Activated CD4-positive, alpha-beta T cell treated with anti-CD3 and anti-CD28 coated beads, Interleukin-2, amount 10 ng/mL, durations not matched to agents 24 days and 14 days (primary cell): Measurements from ENCODE around the gene ACVR1B. TPM values are rescaled to one million over a fixed set of nuclear protein-coding genes. Genes with fewer than 3 reads are reported as not detected.
A peak's percentile ranks its signal among the peaks of the same experiment; 100 is the strongest.

Experiments used
- DNase-seq: peaks from one replicate; pipeline ENCODE4 v3.0.0; 2022
- H3K27ac Mint-ChIP-seq: one replicate; pipeline ENCODE4 v1.8.0; 2022; ENCODE audit warnings: mild to moderate bottlenecking, mixed read lengths
- H3K27me3 Mint-ChIP-seq: one replicate; pipeline ENCODE4 v1.8.0; 2022; ENCODE audit warnings: mixed read lengths
- H3K36me3 Mint-ChIP-seq: one replicate; pipeline ENCODE4 v1.8.0; 2022; ENCODE audit warnings: low read depth, mild to moderate bottlenecking, mixed read lengths
- H3K4me1 Mint-ChIP-seq: one replicate; pipeline ENCODE4 v1.8.0; 2021; ENCODE audit warnings: mixed read lengths
- H3K4me3 Mint-ChIP-seq: one replicate; pipeline ENCODE4 v1.8.0; 2022; ENCODE audit warnings: mild to moderate bottlenecking, moderate library complexity, mixed read lengths
- H3K9me3 Mint-ChIP-seq: one replicate; pipeline ENCODE4 v1.8.0; 2021; ENCODE audit warnings: mixed read lengths
- intact Hi-C: fragments of 100-400 bp; cut with micrococcal nuclease; formaldehyde crosslinking; loops from one replicate; pipeline ENCODE4 v1.15.1; 2023
- total RNA-seq: library from RNA; stranded (reverse); gene quantifications from 2 replicates; pipeline ENCODE4 v1.2.3, GENCODE V29; 2022

The ACVR1B gene
- total RNA-seq, 1 donor from 2014 or later = 8.1 TPM

DNA sequence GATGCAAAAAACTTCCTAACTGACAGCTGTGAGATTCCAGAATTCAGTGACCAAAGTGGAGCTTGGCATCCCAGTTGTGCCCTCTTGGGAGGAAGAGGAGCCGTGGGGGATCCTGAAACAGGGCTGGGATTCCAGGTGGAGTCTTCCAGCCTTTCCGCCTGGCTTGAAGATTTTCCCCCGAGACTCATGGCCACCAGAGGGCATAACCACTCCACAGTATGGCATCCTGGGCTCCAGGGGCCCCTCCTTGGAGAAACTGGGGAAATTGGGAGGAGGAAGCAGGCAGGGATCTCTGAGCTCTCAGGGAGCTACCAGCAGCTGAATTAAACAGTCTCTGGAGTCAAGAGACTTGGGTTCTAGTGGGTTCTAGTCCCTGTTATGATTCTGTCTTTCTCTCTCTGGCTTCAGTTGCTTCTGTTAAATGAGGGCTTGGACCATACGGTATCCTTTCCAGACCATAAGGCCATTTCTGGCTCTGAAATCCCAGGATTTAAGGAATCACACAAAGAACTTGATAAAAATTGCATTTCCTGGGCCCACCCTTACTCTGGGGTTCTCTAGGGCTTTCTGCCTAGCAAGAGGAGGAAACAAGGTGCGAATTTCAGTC is 52.6 kb downstream of the ACVR1B start:
- Mint-ChIP-seq H3K27me3 (peaks cover 31% of the 10 kb centered on the region), H3K36me3 (peaks cover 2% of the 10 kb centered on the region), H3K4me3 (no peak overlapping the region), H3K4me1 (peaks cover 21% of the 10 kb centered on the region), H3K9me3 (no peaks in the 10 kb centered on the region), H3K27ac (no peak overlapping the region)
- intact Hi-C loops = loop anchor here (1.0 kb wide), 1 partner anchor 19 kb away; no protein-coding TSS in a partner anchor
- DNase-seq = peak; percentile 68

DNA sequence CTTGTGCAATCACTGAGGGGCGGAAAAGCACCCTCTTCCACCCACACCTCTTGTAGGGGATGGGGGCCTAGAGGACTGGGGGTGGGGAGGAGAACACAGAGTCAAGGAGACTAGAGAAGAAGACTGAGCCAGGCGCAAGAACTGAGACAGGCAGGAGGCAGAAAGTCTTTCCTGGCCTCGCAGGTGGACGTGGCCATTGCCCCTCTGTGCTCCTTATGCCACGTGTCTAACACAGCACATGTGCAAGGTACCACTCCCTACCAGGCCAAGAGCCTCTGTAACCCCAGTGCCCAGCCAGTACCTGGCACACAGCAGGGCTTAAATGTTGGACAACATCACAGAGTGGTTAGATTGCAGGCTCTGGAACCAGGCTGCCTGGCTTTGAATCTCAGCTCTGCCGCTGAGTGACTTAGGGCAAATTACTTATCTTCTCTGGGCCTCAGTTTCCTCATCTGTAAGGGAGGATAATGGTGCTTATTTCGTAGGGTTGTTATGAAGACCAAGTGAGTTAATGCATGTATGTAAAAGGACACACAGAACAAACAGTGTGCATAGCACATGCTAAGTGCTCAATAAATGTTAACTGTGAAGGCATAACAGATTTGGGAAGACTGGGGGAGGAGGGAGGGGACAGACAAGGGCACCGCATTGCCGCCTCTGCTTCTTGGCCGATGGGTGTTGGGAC is 53.9 kb downstream of the ACVR1B start:
- Mint-ChIP-seq H3K27me3 (peaks cover 31% of the 10 kb centered on the region), H3K36me3 (peaks cover 2% of the 10 kb centered on the region), H3K27ac (no peak overlapping the region), H3K4me3 (no peak overlapping the region), H3K9me3 (no peaks in the 10 kb centered on the region), H3K4me1 (peaks cover 17% of the 10 kb centered on the region)
- DNase-seq = no peak
- intact Hi-C loops = no loop called here

DNA sequence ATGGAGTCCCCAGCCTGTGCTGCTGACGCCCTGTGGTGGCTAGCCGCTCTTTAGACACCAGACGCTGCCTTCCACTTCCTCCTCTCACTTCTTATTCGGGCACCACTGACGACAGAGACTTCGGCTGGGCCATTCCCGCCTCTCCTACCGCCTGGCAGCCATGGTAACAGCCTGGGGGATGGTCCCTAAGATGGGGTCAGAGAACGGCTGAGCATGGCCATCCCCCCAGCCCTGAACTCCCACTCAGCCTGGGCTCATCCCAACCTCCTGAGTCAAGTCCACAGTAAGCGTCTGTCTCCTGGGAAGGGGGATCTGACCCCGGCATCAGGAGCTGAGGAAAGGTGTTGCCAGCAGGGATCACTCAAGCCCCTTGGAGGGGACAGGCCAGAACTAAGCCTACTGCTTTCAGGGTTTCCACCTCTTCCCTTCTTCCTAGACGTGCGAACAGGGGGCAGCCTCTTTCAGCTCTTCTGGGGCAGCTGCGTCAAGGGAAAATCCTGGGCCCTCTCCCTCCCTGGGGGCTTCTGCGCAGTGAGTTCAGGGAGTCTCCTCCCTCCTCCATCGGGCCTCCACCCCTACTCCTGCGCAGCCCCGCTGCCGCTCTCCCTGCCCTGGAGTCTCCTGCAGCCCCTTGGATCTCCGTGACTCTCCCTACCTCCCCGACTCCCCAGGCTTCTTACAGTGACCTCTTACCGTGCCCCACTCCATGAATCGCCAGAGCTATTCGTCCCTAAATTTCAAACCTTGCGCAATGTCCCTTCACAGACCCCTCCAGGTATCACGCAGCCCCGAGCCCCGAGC is 54.6 kb downstream of the ACVR1B start:
- Mint-ChIP-seq H3K27ac (peak overlapping the region; percentile 75), H3K9me3 (no peaks in the 10 kb centered on the region), H3K4me1 (peaks cover 17% of the 10 kb centered on the region), H3K4me3 (peak overlapping the region; percentile 82), H3K36me3 (peaks cover 2% of the 10 kb centered on the region), H3K27me3 (peaks cover 31% of the 10 kb centered on the region)
- intact Hi-C loops = loop anchor here (1.0 kb wide), 1 partner anchor 45 kb away; the partner anchor contains the start of gene NR4A1
- no peak for DNase-seq

DNA sequence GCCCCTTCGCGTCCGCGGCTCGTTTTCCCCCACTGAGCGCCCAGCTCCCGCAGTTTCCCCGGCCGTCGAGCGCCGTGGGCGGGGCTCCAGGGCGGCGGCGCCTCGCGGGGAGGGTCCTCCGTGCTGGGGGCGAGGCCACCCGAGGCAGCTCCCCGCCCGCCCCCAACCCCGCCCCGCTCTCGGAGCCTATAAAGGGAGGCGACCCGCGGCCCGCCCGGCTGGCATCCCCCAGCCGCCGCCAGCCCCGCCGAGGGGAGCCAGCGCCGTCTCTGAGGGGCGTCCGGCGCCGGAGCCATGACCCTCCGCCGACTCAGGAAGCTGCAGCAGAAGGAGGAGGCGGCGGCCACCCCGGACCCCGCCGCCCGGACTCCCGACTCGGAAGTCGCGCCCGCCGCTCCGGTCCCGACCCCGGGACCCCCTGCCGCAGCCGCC is 55.2 kb downstream of the ACVR1B start, which contains the start of gene TAMALIN:
Gene TAMALIN (plus strand): TSS at position 221 of the 432 bp plus-strand sequence. CDS start 74 bp downstream, at position 295.
- Mint-ChIP-seq H3K36me3 (peaks cover 2% of the 10 kb centered on the region), H3K4me1 (peaks cover 17% of the 10 kb centered on the region), H3K27me3 (peaks cover 31% of the 10 kb centered on the region), H3K9me3 (no peaks in the 10 kb centered on the region), H3K4me3 (peak within 1 kb of the TSS; percentile 86), H3K27ac (peak within 1 kb of the TSS; percentile 85)
- DNase-seq = peak; percentile 94
- intact Hi-C loops = loop anchor here (1.0 kb wide), 2 partner anchors 14 to 45 kb away; partner anchors contain the start of gene NR4A1

DNA sequence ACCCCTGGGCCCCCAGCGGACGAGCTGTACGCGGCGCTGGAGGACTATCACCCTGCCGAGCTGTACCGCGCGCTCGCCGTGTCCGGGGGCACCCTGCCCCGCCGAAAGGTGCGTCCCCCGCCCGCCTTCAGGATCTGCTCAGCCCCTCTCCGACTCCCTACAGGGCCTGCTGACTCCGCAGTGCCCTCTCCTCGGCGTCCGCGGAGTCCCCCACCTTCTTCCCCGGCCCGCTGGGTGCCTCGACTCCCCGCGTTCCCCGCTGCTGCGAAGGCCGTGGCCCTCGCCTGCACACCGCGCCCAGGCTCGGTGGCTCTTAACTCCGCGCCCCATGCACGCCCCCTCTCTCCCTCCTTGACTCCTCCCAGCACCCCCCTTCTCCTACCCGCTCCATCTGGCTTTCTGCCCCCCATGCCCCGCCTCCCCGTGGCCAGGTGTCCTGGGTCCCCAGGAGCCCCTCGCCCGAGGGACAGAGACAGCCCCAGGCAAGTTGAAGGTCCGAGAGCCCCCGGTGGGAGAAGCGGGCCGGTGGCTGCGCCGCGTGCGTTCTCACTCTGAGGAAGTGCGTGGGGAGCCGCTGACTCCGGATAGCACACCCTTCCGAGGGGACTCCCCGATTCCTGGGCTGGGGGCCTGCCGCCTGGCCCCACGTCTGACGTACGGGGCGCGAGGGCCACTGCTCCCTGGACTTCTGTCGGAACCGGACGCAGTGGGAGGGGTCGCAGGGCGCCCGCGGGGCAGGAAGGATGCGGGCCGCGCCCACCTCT is 55.8 kb downstream of the ACVR1B start:
- Mint-ChIP-seq H3K27ac (peak overlapping the region; percentile 85), H3K4me1 (peaks cover 17% of the 10 kb centered on the region), H3K36me3 (peaks cover 2% of the 10 kb centered on the region), H3K4me3 (peak overlapping the region; percentile 86), H3K27me3 (peaks cover 31% of the 10 kb centered on the region), H3K9me3 (no peaks in the 10 kb centered on the region)
- DNase-seq = peak; percentile 80
- intact Hi-C loops = loop anchor here (1.0 kb wide), 1 partner anchor 13 kb away; no protein-coding TSS in a partner anchor

DNA sequence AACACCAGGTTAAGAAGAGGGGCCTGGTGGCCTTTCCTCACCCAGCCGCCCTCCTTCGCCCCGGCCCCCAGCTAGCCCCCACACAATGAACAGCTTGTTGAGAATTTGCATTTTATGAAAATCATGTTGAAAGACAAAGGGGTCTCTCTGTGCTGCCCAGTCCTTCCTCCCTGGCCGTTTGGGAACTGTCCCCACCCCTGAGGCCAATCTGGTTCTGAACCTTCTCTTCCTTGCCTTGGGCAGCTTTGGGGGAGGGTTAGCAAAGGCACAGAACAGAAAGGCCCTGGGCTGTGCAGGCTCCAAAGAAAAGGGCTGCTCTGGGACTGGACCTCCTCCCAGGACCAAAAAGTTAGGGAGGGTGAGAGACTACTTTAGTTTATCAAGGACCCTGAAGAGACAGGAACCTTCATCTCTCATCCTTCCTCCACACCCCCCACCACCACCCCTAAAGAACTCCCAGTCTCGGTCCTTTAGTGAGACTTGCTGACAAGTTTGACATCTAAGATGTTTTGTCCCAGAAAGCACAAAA is 56.5 kb downstream of the ACVR1B start:
- H3K9me3 Mint-ChIP-seq = no peaks in the 10 kb centered on the region
- H3K27ac Mint-ChIP-seq = peak overlapping the region; percentile 49
- intact Hi-C loops = loop anchor here (1.0 kb wide), 1 partner anchor 12 kb away; no protein-coding TSS in a partner anchor
- H3K4me3 Mint-ChIP-seq = peak overlapping the region; percentile 86
- no peak for DNase-seq
- H3K27me3 Mint-ChIP-seq = peaks cover 31% of the 10 kb centered on the region
- H3K36me3 Mint-ChIP-seq = peaks cover 2% of the 10 kb centered on the region
- H3K4me1 Mint-ChIP-seq = peaks cover 17% of the 10 kb centered on the region

DNA sequence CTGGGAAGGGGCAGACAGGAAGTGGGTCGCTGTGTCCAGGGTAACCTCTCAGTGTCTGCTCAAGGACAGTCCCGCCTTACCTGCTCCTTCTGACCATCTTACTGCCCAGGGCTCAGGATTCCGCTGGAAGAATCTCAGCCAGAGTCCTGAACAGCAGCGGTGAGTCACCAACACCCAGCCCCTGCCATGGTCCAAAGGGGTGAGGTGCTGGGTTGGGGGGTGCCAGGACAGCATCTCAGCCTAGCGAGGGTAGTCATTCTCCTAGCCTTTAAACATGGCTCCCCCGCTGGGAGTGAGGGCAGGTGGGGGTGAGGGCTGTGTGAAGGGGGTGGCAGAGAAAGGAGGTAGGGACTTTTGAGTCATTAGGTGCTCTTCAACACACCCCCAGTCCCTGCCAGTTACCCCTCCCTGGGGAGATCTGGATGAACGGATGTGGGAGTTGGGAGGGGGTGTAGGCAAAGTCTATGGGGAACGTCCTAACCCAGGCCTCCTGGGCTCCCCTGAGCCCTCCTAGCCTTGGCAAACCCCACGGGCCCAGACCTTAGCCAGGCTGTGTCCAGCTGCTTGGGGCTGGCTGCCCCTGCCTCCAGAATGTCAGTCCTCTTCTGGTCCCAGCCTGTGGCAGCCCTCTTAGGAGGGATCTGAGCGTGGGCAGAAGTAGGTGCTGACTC is 57.7 kb downstream of the ACVR1B start:
- intact Hi-C loops = no loop called here
- Mint-ChIP-seq H3K4me1 (peaks cover 13% of the 10 kb centered on the region), H3K27me3 (peaks cover 25% of the 10 kb centered on the region), H3K36me3 (peaks cover 6% of the 10 kb centered on the region), H3K4me3 (no peak overlapping the region), H3K27ac (no peak overlapping the region), H3K9me3 (no peaks in the 10 kb centered on the region)
- no peak for DNase-seq

DNA sequence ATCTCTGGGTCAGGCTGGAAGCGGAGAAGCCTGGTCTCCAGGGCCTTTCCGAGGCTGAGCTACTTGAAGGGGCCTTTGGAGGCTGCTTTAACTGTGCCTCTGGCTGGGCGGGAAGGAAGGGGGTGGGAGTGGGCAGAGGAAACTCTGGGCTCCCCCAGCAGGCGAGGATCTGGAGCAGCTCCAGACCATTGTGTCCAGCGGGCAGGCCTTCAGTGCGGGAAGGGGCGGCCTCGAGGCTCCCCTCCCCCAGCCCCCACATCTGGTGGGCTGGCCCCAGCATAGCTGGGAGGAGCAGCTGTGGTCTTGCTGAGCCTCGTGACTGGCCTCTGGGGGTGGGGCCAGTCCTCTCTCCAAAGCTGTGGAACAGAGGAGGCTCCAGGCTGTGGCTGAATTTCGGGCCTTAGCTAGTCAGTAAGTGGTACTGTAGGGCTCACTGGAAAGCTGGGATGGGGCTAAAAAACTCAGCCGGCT is 58.7 kb downstream of the ACVR1B start:
- peaks cover 6% of the 10 kb centered on the region for H3K36me3 Mint-ChIP-seq
- H3K4me1 Mint-ChIP-seq = peaks cover 12% of the 10 kb centered on the region
- H3K27me3 Mint-ChIP-seq = peaks cover 18% of the 10 kb centered on the region
- intact Hi-C loops = no loop called here
- no peak for DNase-seq
- no peaks in the 10 kb centered on the region for H3K9me3 Mint-ChIP-seq
- no peak overlapping the region for H3K4me3 Mint-ChIP-seq
- H3K27ac Mint-ChIP-seq = no peak overlapping the region

DNA sequence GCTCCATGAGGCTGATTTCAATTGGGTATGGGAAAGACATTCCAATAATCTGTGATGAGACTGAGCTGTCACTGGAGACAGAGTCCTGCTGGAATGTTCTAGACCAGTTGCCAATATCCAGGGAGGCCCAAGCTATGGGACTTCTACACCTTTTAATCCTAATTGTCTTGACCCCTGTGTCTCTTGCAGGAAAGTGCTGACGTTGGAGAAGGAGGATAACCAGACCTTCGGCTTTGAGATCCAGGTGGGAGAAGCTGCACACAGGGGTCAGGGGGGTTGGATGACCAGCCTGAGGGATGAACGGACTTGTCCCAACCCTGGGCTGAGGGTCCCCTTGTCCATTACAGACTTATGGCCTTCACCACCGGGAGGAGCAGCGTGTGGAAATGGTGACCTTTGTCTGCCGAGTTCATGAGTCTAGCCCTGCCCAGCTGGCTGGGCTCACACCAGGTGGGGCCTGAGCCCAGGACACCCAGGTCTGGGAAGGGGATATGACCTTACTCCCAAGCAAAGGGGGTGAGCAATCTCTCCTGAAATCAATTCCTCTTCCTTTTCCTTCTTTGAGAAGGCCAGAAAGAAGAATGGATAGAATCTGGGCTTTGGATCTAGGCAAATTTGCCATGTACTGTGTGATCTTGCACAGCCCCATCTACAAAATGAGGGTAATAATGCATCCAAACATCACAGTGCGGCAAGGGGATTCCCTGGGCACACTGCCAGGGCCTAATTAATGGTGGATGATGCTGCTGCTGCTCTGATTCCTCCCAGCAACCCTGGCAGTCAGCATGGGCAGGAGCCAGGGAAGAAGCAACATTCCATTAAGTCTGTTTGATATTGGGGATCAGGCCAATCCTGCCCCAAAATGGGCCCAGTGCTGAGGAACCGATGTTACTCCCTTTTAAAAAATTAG is 59.4 kb downstream of the ACVR1B start:
- intact Hi-C loops = no loop called here

DNA sequence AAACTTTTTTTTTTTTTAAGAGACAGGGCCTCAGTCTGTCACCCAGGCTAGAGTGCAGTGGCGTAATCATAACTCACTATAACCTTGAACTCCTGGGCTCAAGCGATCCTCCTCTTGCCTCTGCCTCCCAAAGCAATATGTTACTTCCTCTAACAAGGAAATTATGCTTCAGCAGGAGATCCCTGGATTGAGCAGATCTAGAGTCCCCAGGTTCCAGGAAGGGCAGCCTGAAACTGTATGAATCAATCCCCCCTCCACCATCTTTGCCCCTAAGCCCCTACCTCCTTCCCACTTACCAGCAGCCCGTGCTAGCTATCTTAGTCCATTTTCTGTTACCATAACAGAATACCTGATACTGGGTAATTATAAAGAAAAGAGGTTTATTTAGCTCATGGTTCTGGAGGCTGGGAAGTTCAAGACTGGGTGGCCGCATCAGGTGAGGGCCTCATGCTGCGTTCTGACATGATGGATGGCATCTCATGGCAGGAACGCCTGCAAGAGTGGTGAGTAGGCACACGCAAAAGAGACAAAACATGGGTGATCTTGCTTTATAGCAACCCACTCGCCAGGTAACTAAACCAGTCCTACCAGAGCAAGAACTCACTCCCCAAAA is 60.2 kb downstream of the ACVR1B start:
- H3K27me3 Mint-ChIP-seq = peaks cover 5% of the 10 kb centered on the region
- no peak overlapping the region for H3K4me3 Mint-ChIP-seq
- intact Hi-C loops = no loop called here
- H3K27ac Mint-ChIP-seq = no peak overlapping the region
- no peaks in the 10 kb centered on the region for H3K9me3 Mint-ChIP-seq
- no peak for DNase-seq
- H3K36me3 Mint-ChIP-seq = peaks cover 4% of the 10 kb centered on the region
- H3K4me1 Mint-ChIP-seq = peaks cover 4% of the 10 kb centered on the region

More for the DNA sequence above, 59.4 kb downstream of the ACVR1B start:
- H3K36me3 Mint-ChIP-seq = peaks cover 6% of the 10 kb centered on the region
- peaks cover 11% of the 10 kb centered on the region for H3K27me3 Mint-ChIP-seq
- no peaks in the 10 kb centered on the region for H3K9me3 Mint-ChIP-seq
- H3K27ac Mint-ChIP-seq = no peak overlapping the region
- no peak overlapping the region for H3K4me3 Mint-ChIP-seq
- DNase-seq = no peak
- peaks cover 9% of the 10 kb centered on the region for H3K4me1 Mint-ChIP-seq

DNA sequence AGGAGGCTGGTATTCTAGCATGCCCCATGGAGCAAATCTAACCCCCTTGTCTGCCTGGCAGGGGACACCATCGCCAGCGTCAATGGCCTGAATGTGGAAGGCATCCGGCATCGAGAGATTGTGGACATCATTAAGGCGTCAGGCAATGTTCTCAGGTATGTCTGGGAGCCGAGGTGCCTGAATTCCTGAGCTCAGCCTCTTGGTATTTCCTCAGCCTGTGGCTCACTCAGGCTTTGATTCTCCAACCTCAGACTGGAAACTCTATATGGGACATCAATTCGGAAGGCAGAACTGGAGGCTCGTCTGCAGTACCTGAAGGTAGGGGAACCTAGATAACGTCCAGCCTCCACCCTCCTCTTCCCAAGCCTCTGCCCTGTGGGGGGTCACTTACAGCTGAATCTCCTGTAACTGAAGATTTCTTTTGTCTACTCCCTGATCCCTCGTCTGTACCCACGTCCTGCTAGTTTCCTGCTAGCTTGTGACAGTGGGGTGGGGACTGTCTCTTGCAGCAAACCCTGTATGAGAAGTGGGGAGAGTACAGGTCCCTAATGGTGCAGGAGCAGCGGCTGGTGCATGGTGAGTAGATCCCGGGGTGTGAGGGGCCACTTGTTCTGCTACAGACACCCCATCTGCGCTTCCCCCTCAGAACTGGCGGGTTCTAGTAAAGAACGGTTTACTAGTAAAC is 62.3 kb downstream of the ACVR1B start:
- H3K27me3 Mint-ChIP-seq = no peaks in the 10 kb centered on the region
- peaks cover 4% of the 10 kb centered on the region for H3K36me3 Mint-ChIP-seq
- no peak overlapping the region for H3K27ac Mint-ChIP-seq
- no peaks in the 10 kb centered on the region for H3K9me3 Mint-ChIP-seq
- no peaks in the 10 kb centered on the region for H3K4me1 Mint-ChIP-seq
- DNase-seq = no peak
- no peak overlapping the region for H3K4me3 Mint-ChIP-seq
- intact Hi-C loops = no loop called here
